GM04503 (cell line): ENCODE results near the gene SORL1.

Experiments used
- DNase-seq: peaks from one replicate; pipeline ENCODE4 v3.0.0-alpha.2; 2012; ENCODE audit warnings: low read depth

SORL1 gene

DNA sequence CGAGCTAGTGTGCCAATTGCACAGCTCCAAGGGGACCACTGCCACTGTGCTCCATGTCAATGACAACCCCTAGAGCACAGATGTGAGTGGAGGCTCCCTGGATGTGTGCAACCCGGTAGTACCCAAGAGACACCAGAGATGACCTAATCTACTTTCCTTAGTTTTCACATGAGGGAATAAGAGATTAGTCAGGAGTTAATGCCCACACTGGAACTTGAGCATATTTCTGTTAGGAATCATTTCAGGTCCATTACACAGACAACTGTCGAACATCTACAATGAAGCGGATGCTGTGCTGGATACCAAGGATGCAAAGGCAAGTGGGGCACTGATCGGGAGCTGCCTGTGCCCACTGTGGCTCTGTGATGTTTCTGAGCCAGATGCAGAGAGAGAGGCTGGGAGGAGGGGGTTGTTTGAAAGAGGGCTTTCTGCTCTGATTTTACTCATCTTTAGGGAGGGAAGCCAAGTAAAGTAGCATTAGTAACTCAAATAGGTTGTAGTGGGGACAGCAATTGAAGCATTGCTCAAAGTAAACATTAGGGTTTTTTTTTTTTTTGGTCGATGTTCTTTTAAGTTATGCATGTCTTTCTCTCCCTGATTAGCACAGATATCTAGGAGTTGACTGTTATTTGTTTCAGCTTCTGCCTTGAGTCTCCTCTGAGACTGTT lies 83.1 kb downstream of the SORL1 start:
- no peak for DNase-seq

GRCh38 chr11:121536126-121536525 lies 84.0 kb downstream of the SORL1 start:
- no peak for DNase-seq

DNA sequence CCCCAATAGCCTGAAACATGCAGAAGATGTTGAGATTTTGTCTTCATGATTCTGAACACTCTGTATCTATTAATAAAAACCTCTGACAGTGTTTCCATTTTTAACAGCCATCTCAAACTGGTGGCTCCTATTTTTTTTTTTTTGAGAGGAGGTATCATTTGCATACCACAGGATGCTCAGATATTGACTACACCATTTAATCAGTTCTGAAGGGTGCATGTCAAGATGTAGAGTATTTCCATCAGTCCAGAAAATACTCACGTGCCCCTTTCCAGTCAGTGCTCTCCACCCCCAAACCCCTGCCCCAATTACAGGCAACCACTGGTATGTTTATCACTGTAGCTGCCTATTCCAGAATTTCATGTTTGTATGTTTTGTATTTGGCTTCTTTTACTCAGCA lies 85.9 kb downstream of the SORL1 start:
- DNase-seq = no peak

- DNase-seq = no peak
Observed at GRCh38 chr11:121539000-121539399, 86.9 kb downstream of the SORL1 start.

DNA sequence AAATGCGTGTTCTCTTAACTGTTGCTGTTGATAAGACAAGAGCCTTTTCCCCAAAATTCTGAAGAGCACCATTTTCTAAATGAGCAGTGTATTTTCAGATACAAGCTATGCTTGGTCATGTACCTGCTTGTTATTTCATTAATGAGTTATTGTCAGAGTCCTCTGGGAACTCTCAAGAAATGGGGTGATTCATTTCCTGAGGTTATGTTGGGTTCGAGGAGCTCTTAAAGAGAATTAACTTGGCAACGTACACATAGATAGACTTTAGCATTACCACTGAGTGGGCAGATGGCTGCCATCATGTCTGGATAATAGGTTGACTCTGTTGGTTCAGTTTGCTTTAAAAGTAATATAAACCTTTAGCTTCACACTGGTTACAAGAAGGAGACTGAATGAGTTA lies 88.5 kb downstream of the SORL1 start:
- DNase-seq = no peak

DNA sequence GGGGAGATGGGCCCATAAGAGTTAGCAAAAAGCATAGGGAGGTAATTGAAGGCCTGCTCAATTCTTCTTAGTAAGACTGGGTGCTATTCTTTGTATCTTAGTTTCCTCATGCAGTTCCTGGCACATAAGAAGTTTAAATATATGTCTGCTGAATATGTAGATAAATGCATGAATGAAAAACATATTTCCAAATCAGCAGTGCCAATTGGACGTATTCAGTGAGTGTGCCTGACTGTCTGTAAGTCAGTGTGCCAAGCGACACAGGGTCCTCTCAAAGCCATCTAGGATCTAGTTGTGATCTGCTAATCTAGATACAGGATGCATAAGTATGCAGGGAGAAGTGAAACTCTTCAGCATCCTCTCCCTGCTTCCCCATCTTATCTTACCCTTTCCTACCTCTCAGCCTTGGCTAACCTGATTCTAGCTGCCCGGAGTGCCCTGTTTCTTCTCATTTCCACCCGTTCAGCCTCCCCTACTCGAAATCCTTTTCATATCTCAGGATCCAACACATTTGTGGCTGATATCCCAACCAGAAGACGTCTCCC lies 91.8 kb downstream of the SORL1 start:
- DNase-seq = no peak

DNA sequence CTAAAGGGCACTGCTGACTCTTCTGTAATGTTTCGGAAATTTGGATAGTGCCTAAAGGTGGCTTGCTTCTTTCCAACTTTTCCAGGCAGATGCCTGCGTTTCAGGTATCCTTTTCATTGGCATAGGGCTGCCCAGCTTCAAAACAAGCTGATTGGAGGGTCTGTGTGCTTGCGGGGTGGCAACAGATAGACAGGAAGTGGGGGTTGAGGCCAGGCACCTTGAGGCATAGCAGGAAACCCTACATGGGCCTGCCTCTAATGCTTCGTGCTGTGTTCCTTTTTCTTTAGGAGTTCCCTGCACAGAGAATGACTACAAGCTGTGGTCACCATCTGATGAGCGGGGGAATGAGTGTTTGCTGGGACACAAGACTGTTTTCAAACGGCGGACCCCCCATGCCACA lies 92.8 kb downstream of the SORL1 start:
- DNase-seq = no peak

GRCh38 chr11:121547574-121547973 lies 95.5 kb downstream of the SORL1 start:
- no peak for DNase-seq

- DNase-seq = no peak
Observed at GRCh38 chr11:121550247-121551030, 98.3 kb downstream of the SORL1 start.

DNA sequence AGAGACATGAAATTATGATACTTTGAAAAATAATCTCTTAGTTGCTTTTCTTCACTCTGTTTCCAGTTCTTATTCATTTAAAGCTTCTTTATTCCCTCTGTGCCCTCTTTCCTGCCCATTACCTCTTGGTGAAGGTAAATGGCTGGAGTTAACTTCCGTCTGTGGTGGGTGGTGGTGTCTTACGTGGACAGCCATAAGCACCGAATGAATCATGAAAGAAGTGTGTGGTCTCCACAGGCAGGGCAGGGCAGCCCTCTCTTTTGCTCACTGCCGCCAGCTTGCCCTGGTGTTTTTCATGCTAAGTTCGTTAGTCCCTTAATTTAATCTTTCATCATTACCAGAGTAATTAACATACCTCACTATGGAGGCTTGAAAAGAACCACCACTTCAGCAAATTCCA lies 99.3 kb downstream of the SORL1 start:
- DNase-seq = no peak

GRCh38 chr11:121552154-121552553 lies 100.0 kb downstream of the SORL1 start:
- no peak for DNase-seq

GRCh38 chr11:121552644-121553043 lies 100.5 kb downstream of the SORL1 start:
- no peak for DNase-seq

DNA sequence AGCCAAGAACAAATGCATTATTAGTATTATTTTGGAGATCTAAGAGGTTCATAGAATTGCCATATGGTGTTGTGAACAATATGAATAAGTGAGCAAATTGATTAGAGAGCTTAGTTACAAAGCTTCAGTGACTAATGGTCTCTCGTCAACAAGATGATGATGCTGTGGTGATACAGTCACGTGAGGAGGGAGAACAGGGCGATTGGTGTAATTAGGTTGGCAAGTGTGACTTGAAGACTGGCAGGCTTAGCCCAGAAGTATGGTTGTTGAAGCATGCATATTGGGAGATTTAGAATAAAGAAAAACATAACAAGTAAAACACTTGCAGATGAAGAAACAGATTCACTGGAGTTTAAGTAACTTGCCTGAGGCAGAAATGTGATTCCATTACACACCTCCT lies 101.3 kb downstream of the SORL1 start:
- no peak for DNase-seq

- DNase-seq = no peak
Observed at GRCh38 chr11:121553806-121554205, 101.7 kb downstream of the SORL1 start.

DNA sequence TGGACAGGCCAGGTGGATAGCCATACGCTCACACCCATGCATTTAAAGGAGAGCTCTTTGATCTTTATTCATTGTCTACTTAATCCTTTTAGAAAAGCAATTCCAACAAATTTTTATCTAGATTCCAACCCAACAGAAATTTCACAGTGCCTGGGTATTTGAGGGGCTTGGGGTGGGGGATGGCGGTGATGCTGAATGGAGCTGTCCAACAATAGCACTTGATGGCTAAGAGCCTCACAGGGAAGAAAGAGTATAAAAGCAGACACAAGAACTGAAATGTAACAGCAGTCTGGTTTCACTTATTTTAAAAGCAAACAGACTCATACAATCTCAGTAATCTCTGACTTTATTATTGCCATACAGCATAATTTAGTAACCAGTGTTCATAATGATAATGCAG lies 102.4 kb downstream of the SORL1 start:
- DNase-seq = no peak

DNA sequence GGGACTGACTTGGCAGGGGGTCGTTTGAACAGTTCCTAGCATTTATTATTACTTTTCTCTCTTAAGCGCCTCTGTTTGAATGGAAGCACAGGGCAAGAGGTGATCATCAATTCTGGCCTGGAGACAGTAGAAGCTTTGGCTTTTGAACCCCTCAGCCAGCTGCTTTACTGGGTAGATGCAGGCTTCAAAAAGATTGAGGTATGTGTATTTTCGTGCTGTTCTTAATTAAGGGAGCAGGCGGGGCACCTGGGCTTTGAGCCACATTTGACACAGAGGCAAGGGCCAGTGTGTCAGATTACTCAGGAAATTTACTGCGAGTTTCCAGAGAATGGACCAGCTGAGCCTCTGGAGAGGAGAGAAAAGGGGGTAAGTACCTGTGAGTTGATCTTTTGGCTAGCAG lies 103.0 kb downstream of the SORL1 start:
- no peak for DNase-seq

GRCh38 chr11:121556937-121557336 lies 104.8 kb downstream of the SORL1 start:
- no peak for DNase-seq

DNA sequence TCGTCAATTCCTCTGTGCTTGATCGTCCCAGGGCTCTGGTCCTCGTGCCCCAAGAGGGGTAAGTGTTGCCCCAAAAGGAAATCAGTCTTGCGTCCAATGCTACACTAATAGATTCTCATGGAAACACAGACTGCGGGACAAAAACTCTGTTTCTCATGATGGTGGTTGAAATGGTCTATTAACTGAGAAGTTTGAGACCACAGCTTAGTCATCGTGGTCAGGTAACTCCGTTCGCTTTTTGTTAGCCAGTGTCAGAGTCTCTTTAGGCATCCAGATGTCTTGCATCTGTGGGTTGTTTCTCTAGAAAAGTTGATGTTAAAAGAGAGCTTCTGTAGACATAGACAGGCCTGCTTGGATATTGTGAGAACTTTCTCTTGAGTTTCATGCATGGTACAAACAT lies 105.2 kb downstream of the SORL1 start:
- no peak for DNase-seq

- no peak for DNase-seq
Observed at GRCh38 chr11:121559606-121560200, 107.6 kb downstream of the SORL1 start.

GRCh38 chr11:121560236-121560635 lies 108.1 kb downstream of the SORL1 start:
- DNase-seq = no peak

GRCh38 chr11:121561240-121561639 lies 109.1 kb downstream of the SORL1 start:
- no peak for DNase-seq

DNA sequence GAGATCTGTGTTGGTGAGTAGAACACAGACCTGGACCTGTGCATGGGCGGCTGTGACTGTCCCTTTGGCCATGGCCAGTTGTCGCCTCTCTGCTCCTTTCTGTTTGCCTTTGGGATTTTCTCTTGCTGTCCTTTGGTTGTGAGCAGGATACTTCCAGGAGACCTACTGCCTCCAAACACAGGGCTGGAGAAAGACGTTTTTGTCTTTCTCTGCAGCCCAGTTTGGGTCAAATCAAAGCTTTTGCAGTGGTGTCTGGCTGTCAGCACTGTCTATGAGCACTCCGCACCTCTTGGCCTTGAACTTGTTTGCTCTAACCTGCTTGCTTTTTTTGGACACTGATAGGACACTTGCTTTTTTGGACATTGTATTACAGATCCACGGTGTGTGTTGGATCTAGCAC lies 109.6 kb downstream of the SORL1 start:
- DNase-seq = no peak

DNA sequence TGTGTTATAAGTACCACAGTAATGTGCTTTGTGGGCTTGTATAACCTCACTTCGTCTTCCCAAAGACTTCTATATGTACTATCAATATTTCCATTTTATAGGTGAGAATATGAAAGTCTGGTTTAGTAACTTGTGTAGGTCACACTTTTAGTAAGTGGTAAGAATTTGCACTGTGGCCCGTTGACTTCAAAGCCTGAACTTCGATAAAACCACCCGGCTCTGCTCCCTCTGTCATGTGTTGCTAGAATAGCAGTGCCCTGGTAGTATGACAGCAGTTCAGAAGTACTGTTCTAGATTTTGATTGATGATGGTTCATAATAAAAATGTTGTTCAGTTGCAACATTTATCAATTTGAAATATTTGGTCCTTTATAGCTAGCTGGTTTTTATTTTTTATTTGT lies 110.9 kb downstream of the SORL1 start:
- no peak for DNase-seq
